Fibroblast of skin of back (primary cell): ENCODE measurements around the gene PRRT4.

Experiments
- DNase-seq: peaks from one replicate; pipeline ENCODE4 v3.0.0-alpha.2; 2013

PRRT4 gene

GRCh38 chr7:128343554-128344430 lies 17.7 kb downstream of the PRRT4 start, which contains the start of gene RBM28:
Gene RBM28, minus strand, starts transcription at chr7:128343908. Its CDS starts 115 bp downstream, at chr7:128343793.
- peak; percentile 93 for DNase-seq

- DNase-seq = no peak
These were observed 19.8 kb downstream of the PRRT4 start for GRCh38 chr7:128341733-128342132.

- no peak for DNase-seq
These were observed 25.8 kb downstream of the PRRT4 start for GRCh38 chr7:128335730-128336129.

- no peak for DNase-seq
These were observed 37.2 kb downstream of the PRRT4 start for GRCh38 chr7:128324368-128324680.

- DNase-seq = peak; percentile 54
These were observed 37.8 kb downstream of the PRRT4 start for GRCh38 chr7:128323459-128324367.

GRCh38 chr7:128323040-128323439 lies 38.5 kb downstream of the PRRT4 start:
- no peak for DNase-seq

GRCh38 chr7:128322040-128322643 lies 39.3 kb downstream of the PRRT4 start:
- DNase-seq = peak; percentile 56

- DNase-seq = no peak
These were observed 40.5 kb downstream of the PRRT4 start for GRCh38 chr7:128321044-128321422.

GRCh38 chr7:128318691-128319090 lies 42.8 kb downstream of the PRRT4 start:
- DNase-seq = no peak

GRCh38 chr7:128311013-128311412 lies 50.5 kb downstream of the PRRT4 start:
- DNase-seq = no peak

GRCh38 chr7:128310499-128310898 lies 51.0 kb downstream of the PRRT4 start:
- DNase-seq = no peak

- no peak for DNase-seq
These were observed 51.5 kb downstream of the PRRT4 start for GRCh38 chr7:128309976-128310375.

GRCh38 chr7:128309124-128309523 lies 52.4 kb downstream of the PRRT4 start:
- no peak for DNase-seq

- DNase-seq = no peak
These were observed 54.4 kb downstream of the PRRT4 start for GRCh38 chr7:128307061-128307460.

- DNase-seq = no peak
These were observed 57.3 kb downstream of the PRRT4 start for GRCh38 chr7:128304212-128304611.

GRCh38 chr7:128303643-128304042 lies 57.8 kb downstream of the PRRT4 start:
- DNase-seq = no peak

GRCh38 chr7:128303133-128303532 lies 58.4 kb downstream of the PRRT4 start:
- DNase-seq = no peak

- no peak for DNase-seq
These were observed 59.4 kb downstream of the PRRT4 start for GRCh38 chr7:128302139-128302538.
